ENCODE data around the gene DNAJC15. TPM values are rescaled to one million over a fixed set of nuclear protein-coding genes. Genes with fewer than 3 reads are reported as not detected.

The DNAJC15 gene
- total and polyA plus RNA-seq, 2 of the 8 experiments (the other 6 are each of a cell fraction or from before 2014, with no cell fraction given) = 5.8 to 20.8 TPM

- 81% methylated on average over 4 of the region's 4 CpGs; no CpG with 5 or more reads in 1 of the 2 experiments for WGBS, 2 experiments (ENCODE audit: extremely low coverage in 1 of 2, insufficient coverage in 1 of 2, insufficient read length in 1 of 2, insufficient replicate concordance in 2 of 2, low coverage in 1 of 2, low lambda C conversion rate in 2 of 2, missing lambda C conversion rate in 1 of 2)
- Histone ChIP-seq H3K56ac (replicated peaks; ENCODE audit: insufficient read length, low read depth, low read length) (no peak overlapping the region), H2BK12ac (ENCODE audit: low read depth, low read length) (no peak overlapping the region), H2BK120ac (replicated peaks; ENCODE audit: low read depth, low read length) (no peak overlapping the region), H4K91ac (replicated peaks; ENCODE audit: insufficient read length, low read length) (no peak overlapping the region), H2AK5ac (ENCODE audit: low read depth, low read length) (no peak overlapping the region), H3K18ac (ENCODE audit: extremely low read depth, low read length) (no peak overlapping the region), H3K9me3 (ENCODE audit: insufficient read depth in 2 of 2, low read depth in 1 of 2, low read length in 1 of 2) (no peaks in the 10 kb centered on the region), H3K4me3 (ENCODE audit: extremely low read depth in 1 of 4, insufficient read depth in 2 of 4, low read depth in 3 of 4, low read length in 4 of 4) (no peak overlapping the region), H2BK5ac (ENCODE audit: low read depth, low read length) (no peak overlapping the region), H3K23me2 (ENCODE audit: low read depth, low read length) (no peaks in the 10 kb centered on the region), H2BK20ac (ENCODE audit: low read length) (no peak overlapping the region), H3K79me2 (ENCODE audit: control insufficient read depth in 1 of 2, insufficient read depth in 2 of 2, low read length in 2 of 2) (no peaks in the 10 kb centered on the region), H3K27ac (ENCODE audit: low read depth, low read length) (no peak overlapping the region), H2BK15ac (ENCODE audit: low read length) (peak overlapping the region; percentile 22; the same call in 1 of the 2 replicates), H4K5ac (ENCODE audit: insufficient read length, low read depth, low read length) (no peak overlapping the region), H3K9ac (replicated peaks in 1 of 4; ENCODE audit: extremely low read depth in 1 of 4, low read depth in 3 of 4, low read length in 3 of 4) (no peak overlapping the region), H2AFZ (ENCODE audit: low read length) (no peak overlapping the region), H3K79me1 (ENCODE audit: low read depth, low read length) (no peaks in the 10 kb centered on the region), H3K14ac (ENCODE audit: insufficient read length) (no peak overlapping the region), H3K23ac (ENCODE audit: insufficient read length) (no peak overlapping the region), H4K8ac (ENCODE audit: extremely low read depth, insufficient read depth, low read length) (no peak overlapping the region), H3K27me3 (replicated peaks in 1 of 4; ENCODE audit: control insufficient read depth in 3 of 4, extremely low read depth in 1 of 4, insufficient read depth in 3 of 4, low read length in 3 of 4) (no peaks in the 10 kb centered on the region), H3K4ac (replicated peaks; ENCODE audit: insufficient read length, low read depth, low read length) (no peak overlapping the region), H3K4me2 (ENCODE audit: insufficient read depth in 1 of 2, low read depth in 2 of 2, low read length in 2 of 2) (no peak overlapping the region), H3K36me3 (ENCODE audit: control insufficient read depth in 2 of 4, insufficient read depth in 4 of 4, low read length in 3 of 4) (no peaks in the 10 kb centered on the region), H3K4me1 (replicated peaks in 1 of 4; ENCODE audit: control insufficient read depth in 3 of 4, insufficient read depth in 4 of 4, low read length in 3 of 4) (peaks cover 0 to 4% (median 0%) of the 10 kb centered on the region in 4 experiments; a peak in 1 of 7 replicates), H4K20me1 (replicated peaks in 1 of 2; ENCODE audit: control insufficient read depth in 1 of 2, insufficient read depth in 2 of 2, low read length in 2 of 2) (no peaks in the 10 kb centered on the region)
- FAIRE-seq = no peak
- ChIA-PET CTCF (ENCODE audit: partially characterized antibody) (interaction anchor here (1.0 kb wide), 1 partner anchor 29 kb away, joined by 4 read pairs; no protein-coding TSS in a partner anchor), POLR2A (ENCODE audit: partially characterized antibody) (interaction anchor here (1.2 kb wide), 1 partner anchor 9 kb away, joined by 3 read pairs; no protein-coding TSS in a partner anchor)
- no peak for DNase-seq (ENCODE audit: low read depth in 1 of 2, low spot score in 2 of 2)
- no peak for TF ChIP-seq SP1 (IDR thresholded peaks at IDR 0.05; ENCODE audit: low read depth, low read length)
- no peak for TF ChIP-seq TCF12 (IDR thresholded peaks at IDR 0.05; ENCODE audit: low read depth, low read length)
- TF ChIP-seq RXRA (IDR thresholded peaks at IDR 0.05; ENCODE audit: insufficient read depth, low read depth, low read length) = no peak
- TF ChIP-seq SRF (IDR thresholded peaks at IDR 0.05; ENCODE audit: low read depth, low read length) = no peak
- no peak for TF ChIP-seq EP300 (IDR thresholded peaks at IDR 0.05; ENCODE audit: borderline replicate concordance in 1 of 2, low read depth in 2 of 2, low read length in 2 of 2)
- TF ChIP-seq BCL11A (IDR thresholded peaks at IDR 0.05; ENCODE audit: low read depth in 2 of 2, low read length in 2 of 2) = no peak
- TF ChIP-seq CBX5 (IDR thresholded peaks at IDR 0.05; ENCODE audit: low read depth, low read length) = no peak
- no peak for TF ChIP-seq CTCF (IDR thresholded peaks at IDR 0.05; ENCODE audit: control extremely low read depth in 1 of 3, insufficient read depth in 1 of 3, low read depth in 1 of 3, low read length in 3 of 3)
- TF ChIP-seq BRCA1 (IDR thresholded peaks at IDR 0.05; ENCODE audit: low read depth, low read length) = no peak
- TF ChIP-seq, protein P1, sequence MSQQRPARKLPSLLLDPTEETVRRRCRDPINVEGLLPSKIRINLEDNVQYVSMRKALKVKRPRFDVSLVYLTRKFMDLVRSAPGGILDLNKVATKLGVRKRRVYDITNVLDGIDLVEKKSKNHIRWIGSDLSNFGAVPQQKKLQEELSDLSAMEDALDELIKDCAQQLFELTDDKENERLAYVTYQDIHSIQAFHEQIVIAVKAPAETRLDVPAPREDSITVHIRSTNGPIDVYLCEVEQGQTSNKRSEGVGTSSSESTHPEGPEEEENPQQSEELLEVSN (IDR thresholded peaks at IDR 0.05) = no peak
- no peak for TF ChIP-seq FOSL1 (IDR thresholded peaks at IDR 0.05; ENCODE audit: insufficient read depth, low read depth, low read length)
These were observed 22.7 kb upstream of the DNAJC15 start for GRCh38 chr13:43000676-43001075.
